Activated CD8-positive, alpha-beta memory T cell treated with anti-CD3 and anti-CD28 coated beads, Interleukin-2, amount 50 U/mL, for 24 hours (primary cell): Measurements from ENCODE around the gene CRK.
A peak's percentile ranks its signal among the peaks of the same experiment; 100 is the strongest.
"Not testable (repeated sequence)": the region's sequence is repeated elsewhere in the genome, so short reads cannot be mapped to it uniquely, and the experiment has no call there.

Experiments used
- DNase-seq: peaks from one replicate; pipeline ENCODE4 v3.0.0-alpha.2; 2020; ENCODE audit errors: extremely low read depth

CRK gene

GRCh38 chr17:1423456-1424135, 32.4 kb downstream of the CRK start:
- no peak for DNase-seq

DNA sequence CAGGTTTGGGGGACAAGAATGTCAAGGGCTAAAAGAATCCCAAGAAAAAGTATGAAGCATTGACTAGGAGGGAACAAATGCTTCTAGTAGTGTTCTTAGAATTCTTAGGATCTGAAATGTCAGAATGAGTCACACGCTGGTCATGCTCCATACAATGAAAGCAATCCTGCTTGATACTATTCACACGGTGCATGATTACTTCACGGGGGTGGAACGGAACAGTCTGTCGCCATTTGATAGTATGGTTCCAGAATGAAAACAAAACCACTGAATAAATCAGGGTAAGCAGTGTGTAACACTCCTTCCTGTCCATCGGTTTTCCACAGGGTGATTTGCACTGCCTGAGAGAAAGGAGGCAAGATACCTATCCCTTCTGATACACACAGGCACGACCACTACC, 33.1 kb downstream of the CRK start:
- no peak for DNase-seq

DNA sequence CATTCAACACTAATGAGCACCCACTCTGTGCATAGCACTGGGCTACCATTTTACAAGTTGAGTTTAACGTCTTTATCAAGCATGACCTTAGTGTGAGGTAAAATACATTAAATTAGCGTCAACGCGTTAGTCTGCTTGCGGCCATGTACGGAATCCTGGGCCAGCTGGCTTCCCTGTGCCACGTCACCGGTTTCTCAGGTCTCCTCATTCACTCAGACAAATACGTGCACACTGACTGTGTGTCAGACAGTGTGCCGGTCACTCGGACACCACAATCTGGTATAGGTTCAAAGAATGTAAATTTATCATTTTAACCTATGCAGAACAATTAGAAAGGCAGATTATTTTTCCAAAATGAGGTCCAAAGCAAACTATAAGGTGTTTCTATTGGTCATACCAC, 34.6 kb downstream of the CRK start:
- DNase-seq: no peak

GRCh38 chr17:1420981-1421380, 35.1 kb downstream of the CRK start:
- no peak for DNase-seq

DNA sequence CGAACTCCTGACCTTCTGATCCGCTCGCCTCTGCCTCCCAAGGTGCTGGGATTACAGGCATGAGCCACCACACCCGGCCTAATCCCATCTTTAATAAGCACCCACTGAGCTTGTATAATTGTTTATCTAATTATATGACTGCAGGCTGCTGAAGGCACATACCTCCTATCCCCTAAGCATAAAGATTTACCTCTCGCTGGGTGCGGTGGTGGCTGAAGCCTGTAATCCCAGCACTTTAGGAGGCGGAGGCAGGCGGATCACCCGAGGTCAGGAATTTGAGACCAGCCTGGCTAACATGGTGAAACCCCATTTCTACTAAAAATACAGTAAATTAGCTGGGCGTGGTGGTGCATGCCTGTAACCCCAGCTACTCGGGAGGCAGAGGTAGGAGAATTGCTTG, 35.9 kb downstream of the CRK start:
- DNase-seq: no peak

DNA sequence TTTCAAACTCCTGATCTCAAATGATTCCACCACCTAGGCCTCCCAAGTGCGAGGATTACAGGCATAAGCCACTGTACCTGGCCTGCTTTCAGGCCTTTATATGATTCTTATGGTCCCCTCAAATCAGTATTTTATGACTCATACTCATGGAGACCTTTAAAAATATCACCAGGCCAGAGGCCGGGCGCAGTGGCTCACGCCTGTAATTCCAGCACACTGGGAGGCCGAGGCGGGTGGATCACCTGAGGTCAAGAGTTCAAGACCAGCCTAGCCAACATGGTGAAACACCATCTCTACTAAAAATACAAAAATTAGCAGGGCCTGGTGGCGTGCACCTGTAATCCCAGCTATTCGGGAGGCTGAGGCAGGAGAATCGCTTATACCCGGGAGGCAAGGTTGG, 37.6 kb downstream of the CRK start:
- DNase-seq: not testable (repeated sequence)

DNA sequence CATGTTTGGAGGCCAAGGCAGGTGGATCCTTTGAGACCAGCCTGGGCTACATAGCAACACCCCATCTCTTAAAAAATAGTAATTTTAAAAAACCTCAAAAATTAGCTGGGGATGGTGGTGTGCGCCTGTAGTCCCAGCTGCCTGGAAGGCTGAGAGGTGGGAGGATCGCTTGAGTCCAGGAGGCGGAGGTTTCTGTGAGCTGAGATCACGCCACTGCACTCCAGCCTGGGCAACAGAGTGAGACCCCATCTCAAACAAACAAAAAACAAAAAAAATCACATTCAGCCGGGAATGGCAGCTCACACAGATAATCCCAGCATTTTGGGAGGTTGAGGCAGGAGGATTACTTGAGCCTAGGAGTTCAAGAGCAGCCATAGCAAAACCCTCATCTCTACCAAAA, 39.6 kb downstream of the CRK start:
- DNase-seq: no peak

GRCh38 chr17:1414634-1415033, 41.4 kb downstream of the CRK start:
- DNase-seq: no peak

DNA sequence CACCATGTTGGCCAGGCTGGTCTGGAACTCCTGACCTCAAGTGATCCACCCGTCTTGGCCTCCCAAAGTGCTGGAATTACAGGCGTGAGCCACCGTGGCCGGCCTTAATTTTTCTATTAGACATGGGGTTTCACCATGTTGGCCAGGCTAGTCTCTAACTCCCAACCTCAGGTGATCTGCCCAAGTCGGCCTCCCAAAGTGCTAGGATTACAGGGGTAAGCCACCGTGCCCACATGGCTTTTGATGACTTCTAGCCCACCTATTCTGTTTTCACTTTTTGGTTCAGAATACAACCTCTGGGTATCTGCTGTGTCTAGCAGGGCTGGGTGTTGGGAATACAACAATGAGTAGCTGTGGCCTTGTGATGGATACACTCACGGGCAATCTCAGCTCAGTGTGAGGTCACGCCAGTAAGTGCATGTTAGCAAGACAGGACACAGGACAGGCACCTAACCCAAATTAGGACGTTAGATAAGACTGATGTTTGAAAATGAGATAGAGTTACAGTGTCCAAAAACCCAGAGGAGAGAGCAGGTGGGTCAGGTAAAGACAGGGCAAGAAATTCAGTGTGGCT, 41.9 kb downstream of the CRK start:
- DNase-seq: no peak

GRCh38 chr17:1413281-1413791, 42.7 kb downstream of the CRK start:
- no peak for DNase-seq

DNA sequence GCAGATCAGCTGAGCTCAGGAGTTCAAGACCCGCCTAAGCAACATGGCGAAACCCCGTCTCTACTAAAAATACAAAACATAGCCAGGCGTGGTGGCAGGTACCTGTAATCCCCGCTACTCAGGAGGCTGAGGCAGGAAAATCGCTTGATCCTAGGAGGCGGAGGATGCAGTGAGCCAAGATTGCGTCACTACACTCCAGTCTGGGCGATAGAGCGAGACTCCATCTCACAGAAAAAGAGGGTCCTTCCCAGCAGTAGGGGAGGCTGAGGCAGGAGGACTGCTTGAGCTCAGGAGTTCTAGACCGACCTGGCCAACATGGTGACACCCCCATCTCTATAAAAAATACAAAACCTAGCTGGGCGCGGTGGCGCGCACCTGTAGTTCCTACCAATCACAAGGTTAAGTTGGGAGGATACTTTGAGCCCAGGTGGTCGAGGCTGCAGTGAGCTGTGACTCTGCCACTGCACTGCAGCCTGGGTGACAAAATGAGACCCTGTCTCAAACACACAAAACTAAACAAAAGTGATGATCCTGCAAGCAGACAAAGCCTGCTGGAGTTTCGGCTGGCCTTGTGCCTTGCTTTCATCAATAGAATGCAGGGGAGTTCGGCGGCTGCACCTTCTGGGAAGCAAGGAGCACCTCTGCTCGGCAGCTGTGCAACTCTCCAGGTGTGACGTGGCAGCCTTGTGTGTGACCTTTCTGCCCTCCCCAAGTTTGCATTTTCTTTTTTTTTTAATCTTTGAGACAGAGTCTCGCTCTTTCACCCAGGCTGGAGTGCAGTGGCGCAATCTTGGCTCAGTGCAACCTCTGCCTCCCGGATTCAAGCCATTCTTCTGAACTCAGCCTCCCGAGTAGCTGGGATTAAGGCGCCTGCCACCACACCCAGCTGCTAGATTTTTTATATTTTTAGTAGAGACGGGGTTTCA, 43.6 kb downstream of the CRK start:
- no peak for DNase-seq

- DNase-seq: no peak
These were observed 53.8 kb downstream of the CRK start for GRCh38 chr17:1402262-1402586.

DNA sequence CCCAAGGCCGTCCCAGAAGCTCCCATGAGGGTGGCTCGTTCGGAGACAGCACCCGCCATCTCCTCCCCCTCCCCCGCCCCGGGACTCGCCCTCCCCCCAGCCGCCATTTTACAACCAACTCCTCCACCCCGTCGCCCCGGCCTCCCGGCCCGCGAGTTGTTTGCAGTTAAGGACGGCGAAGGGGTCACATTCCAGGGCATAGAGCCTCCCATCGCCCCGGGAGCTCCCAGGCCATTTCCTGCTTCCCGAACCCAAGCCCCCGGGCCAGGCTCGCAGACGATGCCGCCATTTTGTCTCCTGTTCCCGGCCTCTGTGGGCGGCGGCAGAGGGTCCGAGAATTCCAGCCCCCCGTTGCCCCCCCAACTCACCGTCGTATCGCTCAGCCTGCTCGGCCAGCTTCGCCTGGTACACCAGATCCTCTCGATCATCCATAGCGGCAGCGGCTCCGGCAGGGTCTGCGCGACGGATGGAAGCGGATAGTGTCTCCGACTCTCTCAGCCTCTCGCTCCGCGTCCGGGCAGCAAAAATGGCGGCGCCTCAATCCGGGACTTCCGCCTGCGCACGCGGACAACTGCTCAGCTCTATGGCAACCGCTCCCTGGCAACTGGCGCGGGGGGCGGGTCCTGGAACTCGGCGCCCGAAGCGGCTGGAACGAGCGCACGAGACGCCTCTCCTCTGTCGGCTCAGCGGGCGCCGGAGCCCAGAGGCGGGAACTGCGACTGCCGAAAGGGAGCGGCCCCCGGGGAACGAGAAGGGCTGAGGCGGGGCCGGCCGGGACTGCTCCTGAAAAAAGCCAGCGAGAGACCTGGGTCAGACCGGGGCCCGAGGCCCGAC, 56.1 kb downstream of the CRK start, which contains the start of gene YWHAE:
Gene YWHAE, minus strand, starts transcription at position 544 of the 834 bp plus-strand sequence. Its CDS starts 112 bp downstream, at position 432.
- peak; percentile 92 for DNase-seq

- DNase-seq: no peak
These were observed 56.9 kb downstream of the CRK start for GRCh38 chr17:1398931-1399678.

GRCh38 chr17:1398028-1398427, 58.0 kb downstream of the CRK start:
- no peak for DNase-seq

DNA sequence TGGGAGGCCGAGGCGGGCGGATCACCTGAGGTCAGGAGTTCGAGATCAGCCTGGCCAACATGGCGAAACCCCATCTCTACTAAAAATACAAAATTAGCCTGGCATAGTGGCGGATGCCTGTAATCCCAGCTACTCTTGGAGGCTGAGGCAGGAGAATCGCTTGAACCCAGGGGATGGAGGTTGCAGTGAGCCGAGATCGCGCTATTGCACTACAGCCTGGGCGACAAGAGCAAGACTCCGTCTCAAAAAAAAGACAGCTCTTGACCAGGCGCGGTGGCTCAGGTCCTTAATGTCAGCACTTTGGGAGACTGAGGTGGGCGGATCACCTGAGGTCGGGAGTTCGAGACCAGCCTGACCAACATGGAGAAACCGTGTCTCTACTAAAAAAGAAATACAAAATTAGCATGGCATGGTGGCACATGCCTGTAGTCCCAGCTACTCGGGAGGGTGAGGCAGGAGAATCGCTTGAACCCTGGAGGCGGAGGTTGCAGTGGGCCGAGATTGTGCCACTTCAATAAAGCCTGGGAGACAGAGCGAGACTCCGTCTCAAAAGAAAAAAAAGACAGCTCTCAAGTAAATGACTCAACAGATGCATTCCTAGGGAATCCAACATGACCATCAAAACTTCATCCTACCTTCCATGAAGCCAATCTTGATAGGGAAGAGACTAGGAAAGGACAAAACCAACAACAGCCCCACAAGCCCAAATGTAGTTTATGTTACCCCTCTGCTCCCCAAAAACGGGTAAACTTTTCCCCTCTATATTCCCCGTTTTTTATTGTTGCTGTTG, 60.0 kb downstream of the CRK start:
- DNase-seq: not testable (repeated sequence)

DNA sequence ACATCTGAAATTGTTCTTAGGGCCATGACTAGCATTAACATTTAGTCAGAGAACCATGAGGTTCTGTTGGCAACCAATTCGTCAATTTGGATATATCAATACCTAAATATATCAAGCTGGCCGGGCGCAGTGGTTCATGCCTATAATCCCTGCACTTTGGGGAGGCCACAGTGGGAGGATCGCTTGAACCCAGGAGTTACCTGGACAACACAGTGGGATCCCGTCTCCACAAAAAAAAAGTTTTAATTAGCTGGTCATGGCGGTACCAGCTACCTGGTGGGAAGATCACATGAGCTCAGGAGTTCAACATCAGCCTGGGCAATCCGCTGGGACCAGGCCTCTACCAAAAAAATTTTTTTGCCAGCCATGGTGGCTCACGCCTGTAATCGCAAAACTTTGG, 64.5 kb downstream of the CRK start:
- DNase-seq: no peak

DNA sequence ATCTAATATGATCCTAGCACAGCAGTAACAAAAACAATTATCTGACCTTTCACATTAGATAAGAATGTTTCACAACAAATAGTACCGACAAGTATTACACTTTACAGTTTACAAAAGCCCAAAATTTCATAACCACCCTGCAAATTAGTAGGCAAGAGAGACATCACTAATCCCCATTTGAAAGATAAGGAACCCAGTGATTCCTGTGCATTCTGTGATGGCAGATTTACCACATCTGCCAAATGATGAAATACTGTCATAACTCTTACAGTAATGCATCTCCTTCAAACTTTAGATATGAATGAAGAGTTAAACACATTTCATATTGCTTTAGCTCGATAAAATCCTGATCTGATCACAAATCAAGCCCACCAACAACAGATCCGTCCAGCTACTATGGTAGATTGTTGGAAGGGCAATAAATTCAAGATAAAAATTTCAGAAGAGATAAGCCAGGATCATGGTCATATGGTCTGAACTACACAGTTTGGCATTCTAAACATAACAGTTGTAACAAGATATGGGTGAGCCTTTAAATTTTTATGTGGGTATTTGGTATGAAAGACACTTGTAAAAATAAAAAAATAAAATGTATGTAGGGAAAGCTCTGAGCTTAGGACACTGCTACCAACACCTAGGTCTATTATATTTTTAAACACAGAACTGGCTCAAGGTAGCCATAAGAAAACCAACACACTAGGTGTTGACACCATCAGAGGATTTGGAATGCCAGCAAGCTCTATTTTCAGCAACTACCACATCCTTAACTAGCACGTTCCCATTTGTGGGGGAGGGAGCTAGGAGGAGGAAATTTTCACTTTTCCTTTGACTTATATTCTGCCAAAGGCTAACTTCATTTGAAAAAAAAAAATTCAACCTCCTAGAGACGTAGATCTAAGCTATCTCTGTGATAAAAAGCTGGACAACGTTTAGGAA, 65.3 kb downstream of the CRK start:
- no peak for DNase-seq
